Breast epithelium (tissue), 4 donors: ENCODE data around the gene RBCK1. TPM values are rescaled to one million over a fixed set of nuclear protein-coding genes. Genes with fewer than 3 reads are reported as not detected.

Source experiments
- DNase-seq, 2 donors: peaks; one replicate each; pipeline ENCODE4 v3.0.0-alpha.2; 2019; ENCODE audit warnings: low spot score in 2 of 2
- H3K27ac ChIP-seq, 2 donors: fragments of 200-600 bp; sonication (generic) in 1 of 2; one replicate each; pipeline ENCODE4 v1.5.1; 2016 to 2019; ENCODE audit warnings: mild to moderate bottlenecking in 1 of 2
- H3K27me3 ChIP-seq, 2 donors: fragments of 200-600 bp; sonication (generic) in 1 of 2; one replicate each; pipeline versions ENCODE4 v1.5.1 to v1.6.0; 2017 to 2019; ENCODE audit warnings: control low read depth in 1 of 2, mild to moderate bottlenecking in 1 of 2
- H3K36me3 ChIP-seq: fragments of 200-600 bp; one replicate; pipeline ENCODE4 v1.5.1; 2019
- H3K4me1 ChIP-seq, 2 donors: fragments of 200-600 bp; sonication (generic); one replicate each; pipeline ENCODE4 v1.5.1; 2016 to 2019; ENCODE audit warnings: control low read depth in 1 of 2
- H3K4me3 ChIP-seq, 3 donors: fragments of 200-600 bp; sonication (generic); 1 replicate in 2 of 3; 2 replicates in 1 of 3; pipeline ENCODE4 v1.5.1; 2016 to 2019; ENCODE audit warnings: mild to moderate bottlenecking in 3 of 3, moderate library complexity in 2 of 3
- H3K9me3 ChIP-seq, 2 donors: fragments of 200-600 bp; sonication (generic) in 1 of 2; one replicate each; pipeline ENCODE4 v1.5.1; 2016 to 2019; ENCODE audit warnings: control low read depth in 1 of 2
- CTCF ChIP-seq, 3 donors: fragments of 450-650 bp; IDR thresholded peaks; one replicate each; pipeline ENCODE4 v1.5.1; 2016 to 2017; ENCODE audit warnings: antibody characterized with exemption in 3 of 3, mild to moderate bottlenecking in 3 of 3, moderate library complexity in 3 of 3
- POLR2A ChIP-seq: fragments of 450-650 bp; IDR thresholded peaks from one replicate; pipeline ENCODE4 v1.6.1; 2016; ENCODE audit warnings: antibody characterized with exemption, mild to moderate bottlenecking, moderate library complexity
- POLR2AphosphoS5 ChIP-seq, 3 donors: sonication (generic); formaldehyde crosslinking; IDR thresholded peaks; one replicate each; pipeline ENCODE4 v1.6.1; 2017; ENCODE audit warnings: antibody characterized with exemption in 3 of 3
- intact Hi-C: fragments of 100-400 bp; cut with DNase I; formaldehyde crosslinking; loops from one replicate; pipeline ENCODE4 v1.15.1; 2023; ENCODE audit warnings: low total_unique reads
- total RNA-seq, 3 donors: library from RNA; depleted of rRNA; stranded (reverse); fragments of >200 nt; gene quantifications; one replicate each; pipeline ENCODE4 v1.1.0, GENCODE V29; 2016

Gene RBCK1
- total RNA-seq, 3 donors from 2014 or later: 61.3 to 69.5 (median 66.2) TPM

- intact Hi-C loops: no loop called here
- Histone ChIP-seq H3K27me3 (no peaks in the 10 kb centered on the region), H3K36me3 (no peaks in the 10 kb centered on the region), H3K4me1 (peaks cover 0 to 8% of the 10 kb centered on the region in 2 donors), H3K9me3 (no peaks in the 10 kb centered on the region), H3K27ac (no peak overlapping the region), H3K4me3 (no peak overlapping the region)
- TF ChIP-seq POLR2A (no peak), POLR2AphosphoS5 (IDR thresholded peaks at IDR 0.05) (no peak), CTCF (IDR thresholded peaks at IDR 0.05) (no peak)
- DNase-seq: no peak
These were observed 4.0 kb downstream of the RBCK1 start for GRCh38 chr20:412081-412480.

GRCh38 chr20:414161-414560 is 6.1 kb downstream of the RBCK1 start:
- Histone ChIP-seq H3K36me3 (no peaks in the 10 kb centered on the region), H3K27me3 (no peaks in the 10 kb centered on the region), H3K4me1 (peaks cover 0 to 7% of the 10 kb centered on the region in 2 donors), H3K27ac (no peak overlapping the region), H3K9me3 (no peaks in the 10 kb centered on the region), H3K4me3 (no peak overlapping the region)
- TF ChIP-seq POLR2A (no peak), CTCF (IDR thresholded peaks at IDR 0.05) (no peak), POLR2AphosphoS5 (IDR thresholded peaks at IDR 0.05) (no peak)
- no peak for DNase-seq
- intact Hi-C loops: no loop called here

GRCh38 chr20:415820-416322 is 7.8 kb downstream of the RBCK1 start:
- Histone ChIP-seq H3K36me3 (no peaks in the 10 kb centered on the region), H3K9me3 (no peaks in the 10 kb centered on the region), H3K27ac (no peak overlapping the region), H3K4me3 (no peak overlapping the region), H3K27me3 (no peaks in the 10 kb centered on the region), H3K4me1 (no peaks in the 10 kb centered on the region)
- DNase-seq: no peak
- no peak for TF ChIP-seq POLR2A
- TF ChIP-seq CTCF (IDR thresholded peaks at IDR 0.05): no peak
- no peak for TF ChIP-seq POLR2AphosphoS5 (IDR thresholded peaks at IDR 0.05)
- intact Hi-C loops: no loop called here

- no peaks in the 10 kb centered on the region for H3K36me3 ChIP-seq
These were observed 9.1 kb downstream of the RBCK1 start for GRCh38 chr20:416950-417800.

More at GRCh38 chr20:416950-417800, 9.1 kb downstream of the RBCK1 start:
- TF ChIP-seq CTCF (IDR thresholded peaks at IDR 0.05) (no peak), POLR2AphosphoS5 (IDR thresholded peaks at IDR 0.05) (no peak), POLR2A (no peak)
- no peak for DNase-seq
- Histone ChIP-seq H3K4me1 (no peaks in the 10 kb centered on the region), H3K4me3 (no peak overlapping the region), H3K27ac (no peak overlapping the region), H3K27me3 (no peaks in the 10 kb centered on the region), H3K9me3 (no peaks in the 10 kb centered on the region)
- intact Hi-C loops: no loop called here
